ENCODE measurements around the gene SRRM2.

GRCh38 chr16:2777231-2777902, 24.9 kb downstream of the SRRM2 start, which contains the start of gene ELOB:
- peak in 1 of 7 experiments; percentile 6 for TF ChIP-seq CTCF (IDR thresholded peaks at IDR 0.05)
- no peak for TF ChIP-seq POLR2A (IDR thresholded peaks at IDR 0.05)

All from stomach (tissue), 4 donors.